Prostate gland (tissue), 2 donors: ENCODE measurements around the gene SLAIN2. TPM values are rescaled to one million over a fixed set of nuclear protein-coding genes. Genes with fewer than 3 reads are reported as not detected.
"Not testable (repeated sequence)": the region's sequence is repeated elsewhere in the genome, so short reads cannot be mapped to it uniquely, and the experiment has no call there.

Source experiments
- DNase-seq: peaks from one replicate; pipeline ENCODE4 v3.0.0-alpha.2; 2019; ENCODE audit warnings: low spot score
- H3K27ac ChIP-seq, 2 donors: fragments of 200-600 bp; sonication (generic); 2 replicates each; pipeline ENCODE4 v1.5.1; 2017 to 2019
- H3K27me3 ChIP-seq: fragments of 200-600 bp; sonication (generic); replicated peaks from 2 replicates; pipeline ENCODE4 v1.5.1; 2019; ENCODE audit not compliant: insufficient read depth
- H3K36me3 ChIP-seq, 2 donors: fragments of 200-600 bp; sonication (generic); 1 replicate in 1 of 2; 2 replicates in 1 of 2; pipeline versions ENCODE4 v1.5.1 to v1.8.1; 2017 to 2019
- H3K4me1 ChIP-seq: fragments of 200-600 bp; sonication (generic); replicated peaks from 2 replicates; pipeline ENCODE4 v1.5.1; 2019
- H3K4me3 ChIP-seq, 2 donors: fragments of 200-600 bp; sonication (generic); 2 replicates each; pipeline ENCODE4 v1.5.1; 2017 to 2019
- H3K9me3 ChIP-seq: fragments of 200-600 bp; sonication (generic); 2 replicates; pipeline ENCODE4 v1.5.1; 2017
- CTCF ChIP-seq, 4 experiments: fragments of 200-600 bp in 2 of 4; fragments of 450-650 bp in 2 of 4; sonication (generic) in 2 of 4; IDR thresholded peaks; 1 replicate in 3 of 4; 2 replicates in 1 of 4; pipeline ENCODE4 v1.5.1; 2016 to 2019; ENCODE audit warnings: antibody characterized with exemption in 4 of 4, mild to moderate bottlenecking in 2 of 4, moderate library complexity in 2 of 4
- POLR2A ChIP-seq: fragments of 450-650 bp; IDR thresholded peaks from one replicate; pipeline ENCODE4 v1.6.1; 2016; ENCODE audit warnings: antibody characterized with exemption, mild to moderate bottlenecking
- POLR2AphosphoS5 ChIP-seq: sonication (generic); formaldehyde crosslinking; IDR thresholded peaks from one replicate; pipeline ENCODE4 v1.6.1; 2017; ENCODE audit warnings: antibody characterized with exemption
- WGBS: methylation state at CpG from one replicate; pipeline ENCODE4 v1.1.5; 2018; 5-methylcytosine and 5-hydroxymethylcytosine counted together
- intact Hi-C: fragments of 100-400 bp; cut with DNase I; formaldehyde crosslinking; loops from one replicate; pipeline ENCODE4 v1.14.2; 2022
- total RNA-seq, 2 donors: library from RNA; depleted of rRNA; stranded (reverse); fragments of >200 nt; gene quantifications; one replicate each; pipeline ENCODE4 v1.1.0, GENCODE V29; 2016

The SLAIN2 gene
- total RNA-seq, 2 donors from 2014 or later = 95.1 to 119 TPM

DNA sequence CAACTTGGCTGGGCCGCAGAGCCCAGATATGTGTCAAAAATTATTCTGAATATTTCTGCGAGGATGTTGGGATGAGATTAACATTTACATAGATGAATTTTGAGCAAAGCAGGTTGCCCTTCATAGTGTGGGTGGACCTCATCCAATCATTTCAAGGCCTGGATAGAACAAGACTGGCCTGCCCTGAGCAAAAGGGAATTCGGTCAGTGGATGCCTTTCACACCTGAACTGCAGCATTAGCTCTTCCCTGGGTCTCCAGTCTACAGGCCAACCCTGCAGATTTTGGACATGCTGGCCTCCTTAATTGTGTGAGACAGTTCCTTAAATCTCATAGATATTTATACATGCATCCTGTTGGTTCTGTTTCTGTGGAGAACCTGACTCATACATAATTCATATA is 109.4 kb downstream of the SLAIN2 start:
- Histone ChIP-seq H3K4me1 (no peaks in the 10 kb centered on the region), H3K9me3 (no peaks in the 10 kb centered on the region), H3K4me3 (no peak overlapping the region), H3K36me3 (no peaks in the 10 kb centered on the region), H3K27ac (no peak overlapping the region), H3K27me3 (no peaks in the 10 kb centered on the region)
- TF ChIP-seq CTCF (IDR thresholded peaks at IDR 0.05) = no peak
- no peak for TF ChIP-seq POLR2AphosphoS5
- no peak for TF ChIP-seq POLR2A
- intact Hi-C loops = no loop called here
- 89% methylated on average over 3 of the region's 3 CpGs for WGBS
- no peak for DNase-seq

GRCh38 chr4:48451656-48452055 is 110.3 kb downstream of the SLAIN2 start:
- intact Hi-C loops = not testable (repeated sequence)

GRCh38 chr4:48454591-48454990 is 113.3 kb downstream of the SLAIN2 start:
- Histone ChIP-seq H3K4me3 (no peak overlapping the region), H3K36me3 (no peaks in the 10 kb centered on the region), H3K27me3 (no peaks in the 10 kb centered on the region), H3K27ac (no peak overlapping the region), H3K9me3 (no peaks in the 10 kb centered on the region), H3K4me1 (no peaks in the 10 kb centered on the region)
- no peak for TF ChIP-seq CTCF (IDR thresholded peaks at IDR 0.05)
- no peak for TF ChIP-seq POLR2AphosphoS5
- no peak for TF ChIP-seq POLR2A
- intact Hi-C loops = no loop called here
- 98% methylated on average over 2 of the region's 2 CpGs for WGBS
- DNase-seq = no peak

More at GRCh38 chr4:48451656-48452055, 110.3 kb downstream of the SLAIN2 start:
- not testable (repeated sequence) for H3K9me3 ChIP-seq, H3K27me3 ChIP-seq, H3K4me3 ChIP-seq, H3K27ac ChIP-seq, DNase-seq, H3K4me1 ChIP-seq, H3K36me3 ChIP-seq
- WGBS = 92% methylated on average over 3 of the region's 3 CpGs

- no peak for DNase-seq
- Histone ChIP-seq H3K9me3 (no peaks in the 10 kb centered on the region), H3K36me3 (no peaks in the 10 kb centered on the region), H3K4me3 (no peak overlapping the region), H3K27ac (no peak overlapping the region), H3K4me1 (no peaks in the 10 kb centered on the region), H3K27me3 (no peaks in the 10 kb centered on the region)
- no peak for TF ChIP-seq CTCF (IDR thresholded peaks at IDR 0.05)
- no peak for TF ChIP-seq POLR2AphosphoS5
- TF ChIP-seq POLR2A = no peak
- intact Hi-C loops = no loop called here
Observed at GRCh38 chr4:48461000-48461399, 119.7 kb downstream of the SLAIN2 start.

- H3K4me1 ChIP-seq = no peaks in the 10 kb centered on the region
- H3K36me3 ChIP-seq = no peaks in the 10 kb centered on the region
- no peaks in the 10 kb centered on the region for H3K27me3 ChIP-seq
- no peak overlapping the region for H3K27ac ChIP-seq
- DNase-seq = no peak
- TF ChIP-seq POLR2AphosphoS5 (no peak), POLR2A (no peak), CTCF (IDR thresholded peaks at IDR 0.05) (no peak)
- H3K9me3 ChIP-seq = no peaks in the 10 kb centered on the region
- no peak overlapping the region for H3K4me3 ChIP-seq
- 30% methylated on average over 5 of the region's 5 CpGs for WGBS
- intact Hi-C loops = no loop called here
Observed at GRCh38 chr4:48462363-48462762, 121.0 kb downstream of the SLAIN2 start.
